ENCODE results near the gene DNAH7. TPM values are rescaled to one million over a fixed set of nuclear protein-coding genes. Genes with fewer than 3 reads are reported as not detected.

The DNAH7 gene
- total and polyA plus RNA-seq, 2 of the 4 experiments (the other 2 are of a cell fraction), result 0.22 to 0.36 TPM

DNA sequence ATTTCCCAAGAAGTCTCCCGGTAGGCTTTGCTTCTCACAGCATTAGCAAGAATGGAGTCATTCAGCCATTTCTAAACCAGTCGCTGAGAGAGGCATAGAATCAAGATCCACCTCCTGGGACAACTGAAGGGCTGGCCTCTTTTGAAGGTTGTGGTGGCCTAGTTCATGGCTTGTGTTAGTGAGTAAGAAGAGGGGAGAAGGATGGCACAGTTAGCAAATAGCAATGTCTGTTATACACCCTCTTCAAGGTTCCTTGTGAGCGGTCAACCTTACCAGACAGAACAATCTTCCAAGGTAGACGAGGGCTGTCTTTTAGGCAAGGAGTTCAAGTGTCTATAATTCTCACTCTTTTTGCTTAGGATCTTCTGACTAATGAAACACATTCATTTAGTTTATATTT is 35.4 kb upstream of the DNAH7 start:
- ATAC-seq (ENCODE audit: low read depth), result no peak
- POLR2A ChIA-PET (ENCODE audit: unreplicated experiment), result no interaction called here
- Histone ChIP-seq H4K20me1 (ENCODE audit: insufficient read depth, low read length) (no peaks in the 10 kb centered on the region), H3K27me3 (ENCODE audit: control insufficient read depth, insufficient read depth, low read length) (no peaks in the 10 kb centered on the region), H3K23ac (ENCODE audit: low read depth, low read length) (no peak overlapping the region), H4K8ac (ENCODE audit: low read depth in 2 of 2, low read length in 2 of 2) (no peak overlapping the region), H3K18ac (ENCODE audit: low read depth, low read length) (no peak overlapping the region), H3K79me1 (ENCODE audit: low read depth in 1 of 2, low read length in 2 of 2) (no peaks in the 10 kb centered on the region), H3K36me3 (ENCODE audit: control insufficient read depth, insufficient read depth, low read length) (no peaks in the 10 kb centered on the region), H2BK120ac (ENCODE audit: low read depth, low read length) (no peak overlapping the region), H2BK5ac (ENCODE audit: low read depth, low read length, poor library complexity, severe bottlenecking) (no peak overlapping the region), H3K9ac (ENCODE audit: low read depth, low read length) (no peak overlapping the region), H3K4me1 (ENCODE audit: control insufficient read depth, insufficient read depth, low read length) (peaks cover 6% of the 10 kb centered on the region; the same call in 1 of the 2 replicates), H3K4me3 (ENCODE audit: insufficient read depth, low read depth, low read length) (no peak overlapping the region), H3K9me1 (ENCODE audit: insufficient read depth, low read length) (peaks cover 8% of the 10 kb centered on the region; the same call in 1 of the 2 replicates), H3K14ac (replicated peaks; ENCODE audit: low read depth, low read length) (no peak overlapping the region), H2AFZ (replicated peaks; ENCODE audit: low read length, poor library complexity) (no peak overlapping the region), H4K91ac (ENCODE audit: insufficient read depth, low read depth, low read length) (no peak overlapping the region), H3K9me3 (ENCODE audit: control insufficient read depth, insufficient read depth, low read length) (no peaks in the 10 kb centered on the region), H3K4me2 (ENCODE audit: low read depth, low read length) (no peak overlapping the region), H2AK9ac (replicated peaks; ENCODE audit: low read depth, low read length, poor library complexity) (no peak overlapping the region), H2BK15ac (ENCODE audit: low read depth, low read length) (no peak overlapping the region), H4K5ac (ENCODE audit: low read depth, low read length) (no peak overlapping the region), H2AK5ac (ENCODE audit: low read depth, low read length) (no peak overlapping the region), H2BK20ac (ENCODE audit: low read depth, low read length) (no peak overlapping the region), H3K56ac (ENCODE audit: extremely low read depth, insufficient read depth, low read length) (no peak overlapping the region), H3K4ac (ENCODE audit: low read depth, low read length) (no peak overlapping the region), H3K27ac (ENCODE audit: insufficient read depth, low read length) (no peak overlapping the region)
- dilution Hi-C loops (cut with HindIII; ENCODE audit: low sequenced_read_pairs, unreplicated experiment), result no loop called here
- TF ChIP-seq MXI1 (IDR thresholded peaks at IDR 0.05; ENCODE audit: borderline replicate concordance, low read depth, low read length) (no peak), RFX5 (IDR thresholded peaks at IDR 0.05; ENCODE audit: low read depth, low read length) (no peak), CHD1 (IDR thresholded peaks at IDR 0.05; ENCODE audit: low read depth, low read length) (no peak), RAD21 (IDR thresholded peaks at IDR 0.05; ENCODE audit: low read length) (no peak), SMC3 (IDR thresholded peaks at IDR 0.05; ENCODE audit: low read depth, low read length) (no peak)
- no CpG with 5 or more reads among the region's 4 CpGs for WGBS, 2 experiments (ENCODE audit: extremely low coverage in 2 of 2, insufficient read length in 1 of 2)
- intact Hi-C loops (cut with micrococcal nuclease), result no loop called here
- DNase-seq, result no peak
- CTCF ChIA-PET, result no interaction called here
- BruUV-seq (replicated peaks), result no TSS peak
- in situ Hi-C loops (cut with MboI; ENCODE audit: low sequenced_read_pairs), result no loop called here

All from IMR-90 (cell line).